Naive thymus-derived CD8-positive, alpha-beta T cell (primary cell): Measurements from ENCODE around the gene KANSL1. TPM values are rescaled to one million over a fixed set of nuclear protein-coding genes. Genes with fewer than 3 reads are reported as not detected.

Experiments
- ATAC-seq, 2 donors: fragments of 150-1000 bp; cut with Tn5 transposase in 1 of 2; sonication (Bioruptor Pico), chemical (Tn5 transposase) in 1 of 2; 1 replicate in 1 of 2; 2 replicates in 1 of 2; pipeline ENCODE4 v1.10.0; 2021; ENCODE audit warnings: mild to moderate bottlenecking in 2 of 2, moderate library complexity in 2 of 2
- POLR2A ChIA-PET: fragments of 350-600 bp; sonication (Branson Sonifier 250); formaldehyde crosslinking; loops from one replicate; lab custom pipeline; 2021; ENCODE audit warnings: antibody characterized with exemption; lab: Charles Lee
- DNase-seq, 10 donors: peaks; one replicate each; pipeline versions ENCODE4 v3.0.0 to v3.0.0-alpha.2; 2020 to 2022
- H3K27ac Mint-ChIP-seq, 10 donors: one replicate each; pipeline ENCODE4 v1.8.0; 2020 to 2022; ENCODE audit warnings: mild to moderate bottlenecking in 10 of 10, mixed read lengths in 10 of 10, moderate library complexity in 4 of 10, inconsistent platforms in 1 of 10
- H3K27me3 Mint-ChIP-seq, 5 donors: one replicate each; pipeline ENCODE4 v1.8.0; 2021 to 2022; ENCODE audit warnings: mixed read lengths in 5 of 5
- H3K36me3 Mint-ChIP-seq, 3 donors: one replicate each; pipeline ENCODE4 v1.8.0; 2020 to 2022; ENCODE audit warnings: mixed read lengths in 3 of 3, mild to moderate bottlenecking in 2 of 3, inconsistent platforms in 1 of 3
- H3K4me1 Mint-ChIP-seq, 4 donors: one replicate each; pipeline ENCODE4 v1.8.0; 2021 to 2022; ENCODE audit warnings: mixed read lengths in 4 of 4
- H3K4me3 Mint-ChIP-seq, 10 donors: one replicate each; pipeline ENCODE4 v1.8.0; 2020 to 2022; ENCODE audit warnings: mild to moderate bottlenecking in 10 of 10, mixed read lengths in 10 of 10, moderate library complexity in 6 of 10, inconsistent platforms in 1 of 10
- H3K9me3 Mint-ChIP-seq, 9 donors: one replicate each; pipeline ENCODE4 v1.8.0; 2020 to 2022; ENCODE audit warnings: mixed read lengths in 9 of 9, mild to moderate bottlenecking in 3 of 9, inconsistent platforms in 1 of 9, moderate library complexity in 1 of 9
- polyA plus RNA-seq, 3 donors: library from polyadenylated mRNA; unstranded; fragments of 300-500 nt; fragmentation: Illumina TruSeq; gene quantifications; one replicate each; pipeline ENCODE4 v1.2.3, GENCODE V29; 2021
- total RNA-seq, 8 experiments: library from RNA in 2 of 8; stranded (reverse) in 2 of 8; gene quantifications; one replicate each; pipeline ENCODE4 v1.2.3 and lab custom pipeline; 2021 to 2026

Gene KANSL1
- total and polyA plus RNA-seq, 5 experiments from 2014 or later, result 13.1 to 208 (median 16.6) TPM

- peak overlapping the region in 8 of 10 donors; percentile 1 to 59 (median 6) for H3K27ac Mint-ChIP-seq
- H3K27me3 Mint-ChIP-seq, result no peaks in the 10 kb centered on the region
- peaks cover 45 to 93% (median 86%) of the 10 kb centered on the region in 4 donors for H3K4me1 Mint-ChIP-seq
- no peak for DNase-seq
- POLR2A ChIA-PET, result interaction anchor here (1.4 kb wide), 1 partner anchor 10 kb away, joined by 3 read pairs; no protein-coding TSS in a partner anchor
- peaks cover 0 to 31% (median 0%) of the 10 kb centered on the region in 3 donors for H3K36me3 Mint-ChIP-seq
- no peaks in the 10 kb centered on the region for H3K9me3 Mint-ChIP-seq
- H3K4me3 Mint-ChIP-seq, result peak overlapping the region in 9 of 10 donors; percentile 6 to 47 (median 20)
- no peak for ATAC-seq
Observed at GRCh38 chr17:46150216-46150963, 42.8 kb downstream of the KANSL1 start.

GRCh38 chr17:46148247-46148646 lies 45.0 kb downstream of the KANSL1 start:
- POLR2A ChIA-PET, result interaction anchor here (1.2 kb wide), 1 partner anchor 16 kb away, joined by 3 read pairs; no protein-coding TSS in a partner anchor
- Mint-ChIP-seq H3K4me3 (peak overlapping the region in 9 of 10 donors; percentile 29 to 60 (median 42)), H3K27ac (peak overlapping the region in 9 of 10 donors; percentile 16 to 85 (median 77))

GRCh38 chr17:46147296-46147695 lies 45.9 kb downstream of the KANSL1 start:
- Mint-ChIP-seq H3K27ac (peak overlapping the region; percentile 26 to 85 (median 76)), H3K27me3 (no peaks in the 10 kb centered on the region), H3K4me3 (peak overlapping the region in 9 of 10 donors; percentile 8 to 74 (median 60)), H3K4me1 (peaks cover 43 to 92% (median 88%) of the 10 kb centered on the region in 4 donors), H3K9me3 (no peaks in the 10 kb centered on the region), H3K36me3 (peaks cover 0 to 30% (median 0%) of the 10 kb centered on the region in 3 donors)
- peak; percentile 21 to 32 for ATAC-seq
- DNase-seq, result no peak
- POLR2A ChIA-PET, result interaction anchor here (0.6 to 1.2 kb wide), 2 partner anchors 17 to 25 kb away, joined by 3 read pairs; no protein-coding TSS in a partner anchor

More at GRCh38 chr17:46148247-46148646, 45.0 kb downstream of the KANSL1 start:
- Mint-ChIP-seq H3K36me3 (peaks cover 0 to 37% (median 0%) of the 10 kb centered on the region in 3 donors), H3K27me3 (no peaks in the 10 kb centered on the region), H3K9me3 (no peaks in the 10 kb centered on the region), H3K4me1 (peaks cover 46 to 93% (median 88%) of the 10 kb centered on the region in 4 donors)
- no peak for ATAC-seq
- no peak for DNase-seq

- Mint-ChIP-seq H3K36me3 (peaks cover 0 to 28% (median 0%) of the 10 kb centered on the region in 3 donors), H3K27me3 (no peaks in the 10 kb centered on the region), H3K9me3 (no peaks in the 10 kb centered on the region), H3K4me1 (peaks cover 46 to 96% (median 90%) of the 10 kb centered on the region in 4 donors), H3K27ac (peak overlapping the region in 7 of 10 donors; percentile 0 to 85 (median 20)), H3K4me3 (peak overlapping the region in 5 of 10 donors; percentile 24 to 60 (median 37))
- POLR2A ChIA-PET, result interaction anchor here (1.6 to 3.1 kb wide), 2 partner anchors 11 to 49 kb away, joined by 5 to 12 read pairs; partner anchors contain the start of gene KANSL1
- DNase-seq, result no peak
- ATAC-seq, result peak in 1 of 2 donors; percentile 14
Observed at GRCh38 chr17:46144246-46144645, 49.0 kb downstream of the KANSL1 start.

GRCh38 chr17:46143827-46144236 lies 49.4 kb downstream of the KANSL1 start:
- peaks cover 0 to 24% (median 0%) of the 10 kb centered on the region in 3 donors for H3K36me3 Mint-ChIP-seq
- DNase-seq (no peak), ATAC-seq (no peak)
- POLR2A ChIA-PET, result interaction anchor here (3.1 kb wide), 1 partner anchor 49 kb away, joined by 12 read pairs; the partner anchor contains the start of gene KANSL1
- H3K4me3 Mint-ChIP-seq, result peak overlapping the region in 5 of 10 donors; percentile 20 to 62 (median 60)
- H3K27me3 Mint-ChIP-seq, result no peaks in the 10 kb centered on the region
- H3K9me3 Mint-ChIP-seq, result no peaks in the 10 kb centered on the region
- peaks cover 46 to 96% (median 90%) of the 10 kb centered on the region in 4 donors for H3K4me1 Mint-ChIP-seq
- H3K27ac Mint-ChIP-seq, result peak overlapping the region in 7 of 10 donors; percentile 1 to 85 (median 28)

GRCh38 chr17:46141645-46142044 lies 51.6 kb downstream of the KANSL1 start:
- DNase-seq (no peak), ATAC-seq (no peak)
- Mint-ChIP-seq H3K27me3 (no peaks in the 10 kb centered on the region), H3K27ac (peak overlapping the region in 9 of 10 donors; percentile 18 to 79 (median 67)), H3K9me3 (no peaks in the 10 kb centered on the region), H3K4me1 (peaks cover 53 to 96% (median 91%) of the 10 kb centered on the region in 4 donors), H3K4me3 (peak overlapping the region in 9 of 10 donors; percentile 9 to 69 (median 41)), H3K36me3 (peaks cover 0 to 19% (median 0%) of the 10 kb centered on the region in 3 donors)
- POLR2A ChIA-PET, result interaction anchor here (1.3 kb wide), 1 partner anchor 13 kb away, joined by 5 read pairs; no protein-coding TSS in a partner anchor

GRCh38 chr17:46140645-46141197 lies 52.5 kb downstream of the KANSL1 start:
- H3K4me3 Mint-ChIP-seq, result peak overlapping the region in 8 of 10 donors; percentile 18 to 57 (median 32)
- no peak for DNase-seq
- H3K4me1 Mint-ChIP-seq, result peaks cover 55 to 98% (median 92%) of the 10 kb centered on the region in 4 donors
- no peaks in the 10 kb centered on the region for H3K9me3 Mint-ChIP-seq
- POLR2A ChIA-PET, result no interaction called here
- H3K27ac Mint-ChIP-seq, result peak overlapping the region in 6 of 10 donors; percentile 5 to 78 (median 58)
- H3K27me3 Mint-ChIP-seq, result no peaks in the 10 kb centered on the region
- no peak for ATAC-seq
- peaks cover 0 to 22% (median 0%) of the 10 kb centered on the region in 3 donors for H3K36me3 Mint-ChIP-seq

GRCh38 chr17:46139432-46140210 lies 53.6 kb downstream of the KANSL1 start:
- ATAC-seq (no peak), DNase-seq (no peak)
- H3K4me1 Mint-ChIP-seq, result peaks cover 57 to 98% (median 92%) of the 10 kb centered on the region in 4 donors
- H3K9me3 Mint-ChIP-seq, result no peaks in the 10 kb centered on the region
- H3K36me3 Mint-ChIP-seq, result peaks cover 0 to 29% (median 0%) of the 10 kb centered on the region in 3 donors
- POLR2A ChIA-PET, result no interaction called here
- no peaks in the 10 kb centered on the region for H3K27me3 Mint-ChIP-seq
- peak overlapping the region; percentile 4 to 91 (median 55) for H3K27ac Mint-ChIP-seq
- peak overlapping the region in 9 of 10 donors; percentile 23 to 57 (median 35) for H3K4me3 Mint-ChIP-seq

GRCh38 chr17:46138473-46138872 lies 54.8 kb downstream of the KANSL1 start:
- Mint-ChIP-seq H3K9me3 (no peaks in the 10 kb centered on the region), H3K4me1 (peaks cover 53 to 97% (median 92%) of the 10 kb centered on the region in 4 donors), H3K36me3 (peaks cover 0 to 28% (median 0%) of the 10 kb centered on the region in 3 donors), H3K27me3 (no peaks in the 10 kb centered on the region), H3K4me3 (peak overlapping the region in 8 of 10 donors; percentile 11 to 56 (median 34)), H3K27ac (peak overlapping the region in 9 of 10 donors; percentile 15 to 91 (median 69))
- POLR2A ChIA-PET, result interaction anchor here (0.6 to 1.2 kb wide), 2 partner anchors 13 to 44 kb away, joined by 3 to 6 read pairs; no protein-coding TSS in a partner anchor
- DNase-seq (no peak), ATAC-seq (no peak)

GRCh38 chr17:46136820-46137219 lies 56.4 kb downstream of the KANSL1 start:
- Mint-ChIP-seq H3K27me3 (no peaks in the 10 kb centered on the region), H3K36me3 (peaks cover 0 to 34% (median 5%) of the 10 kb centered on the region in 3 donors), H3K4me3 (peak overlapping the region in 9 of 10 donors; percentile 8 to 65 (median 35)), H3K4me1 (peaks cover 62 to 99% (median 95%) of the 10 kb centered on the region in 4 donors), H3K9me3 (no peaks in the 10 kb centered on the region), H3K27ac (peak overlapping the region in 9 of 10 donors; percentile 5 to 79 (median 70))
- ATAC-seq (no peak), DNase-seq (no peak)
- POLR2A ChIA-PET, result interaction anchor here (0.6 to 1.5 kb wide), 2 partner anchors 63 to 155 kb away, joined by 3 to 4 read pairs; no protein-coding TSS in a partner anchor

GRCh38 chr17:46135879-46136563 lies 57.2 kb downstream of the KANSL1 start:
- Mint-ChIP-seq H3K36me3 (peaks cover 0 to 30% (median 5%) of the 10 kb centered on the region in 3 donors), H3K9me3 (no peaks in the 10 kb centered on the region), H3K4me3 (peak overlapping the region in 9 of 10 donors; percentile 3 to 50 (median 30)), H3K27ac (peak overlapping the region; percentile 5 to 76 (median 46)), H3K4me1 (peaks cover 56 to 99% (median 95%) of the 10 kb centered on the region in 4 donors), H3K27me3 (no peaks in the 10 kb centered on the region)
- POLR2A ChIA-PET, result interaction anchor here (0.6 to 1.5 kb wide), 4 partner anchors 9 to 156 kb away, joined by 3 to 6 read pairs (median 4); no protein-coding TSS in a partner anchor
- ATAC-seq, result no peak
- no peak for DNase-seq
